Calu3 (cell line): Measurements from ENCODE around the gene CREB3L4. TPM values are rescaled to one million over a fixed set of nuclear protein-coding genes. Genes with fewer than 3 reads are reported as not detected.

Source experiments
- BruUV-seq: library from RNA; stranded (reverse); fragments of 400-500 nt; replicated peaks from 2 replicates; lab custom pipeline; 2021; lab: Mats Ljungman, UMichigan
- CTCF ChIA-PET: fragments of 300-600 bp; sonication (Branson Sonifier 250); formaldehyde crosslinking; loops from one replicate; lab custom pipeline; 2022; ENCODE audit warnings: antibody characterized with exemption; lab: Charles Lee
- DNase-seq: peaks from one replicate; pipeline ENCODE4 v3.0.0; 2022
- H3K27ac Mint-ChIP-seq: one replicate; pipeline ENCODE4 v1.8.0; 2022; ENCODE audit warnings: mixed read lengths; ENCODE audit not compliant: unreplicated experiment
- H3K27me3 Mint-ChIP-seq: one replicate; pipeline ENCODE4 v1.8.0; 2022; ENCODE audit warnings: mixed read lengths; ENCODE audit not compliant: unreplicated experiment
- H3K36me3 Mint-ChIP-seq: one replicate; pipeline ENCODE4 v1.8.0; 2022; ENCODE audit warnings: mild to moderate bottlenecking, moderate library complexity, mixed read lengths; ENCODE audit not compliant: insufficient read depth, unreplicated experiment
- H3K4me1 Mint-ChIP-seq: one replicate; pipeline ENCODE4 v1.8.0; 2022; ENCODE audit warnings: mild to moderate bottlenecking, low read depth, mixed read lengths; ENCODE audit not compliant: unreplicated experiment
- H3K4me3 Mint-ChIP-seq: one replicate; pipeline ENCODE4 v1.8.0; 2022; ENCODE audit warnings: mild to moderate bottlenecking, low read depth, moderate library complexity, mixed read lengths; ENCODE audit not compliant: unreplicated experiment
- H3K9me3 Mint-ChIP-seq: one replicate; pipeline ENCODE4 v1.8.0; 2022; ENCODE audit warnings: low read depth, mixed read lengths; ENCODE audit not compliant: unreplicated experiment
- CTCF ChIP-seq: fragments of 200-600 bp; IDR thresholded peaks from one replicate; pipeline ENCODE4 v1.8.0; 2022; ENCODE audit warnings: antibody characterized with exemption; ENCODE audit not compliant: unreplicated experiment
- intact Hi-C: fragments of 100-400 bp; cut with micrococcal nuclease; formaldehyde crosslinking; loops from one replicate; pipeline ENCODE4 v1.10.0; 2022; ENCODE audit not compliant: unreplicated experiment
- total RNA-seq: library from RNA; stranded (reverse); gene quantifications from 2 replicates; pipeline ENCODE4 v1.2.3, GENCODE V29; 2022

CREB3L4 gene
- total RNA-seq, 1 experiment from 2014 or later = 26.5 TPM

DNA sequence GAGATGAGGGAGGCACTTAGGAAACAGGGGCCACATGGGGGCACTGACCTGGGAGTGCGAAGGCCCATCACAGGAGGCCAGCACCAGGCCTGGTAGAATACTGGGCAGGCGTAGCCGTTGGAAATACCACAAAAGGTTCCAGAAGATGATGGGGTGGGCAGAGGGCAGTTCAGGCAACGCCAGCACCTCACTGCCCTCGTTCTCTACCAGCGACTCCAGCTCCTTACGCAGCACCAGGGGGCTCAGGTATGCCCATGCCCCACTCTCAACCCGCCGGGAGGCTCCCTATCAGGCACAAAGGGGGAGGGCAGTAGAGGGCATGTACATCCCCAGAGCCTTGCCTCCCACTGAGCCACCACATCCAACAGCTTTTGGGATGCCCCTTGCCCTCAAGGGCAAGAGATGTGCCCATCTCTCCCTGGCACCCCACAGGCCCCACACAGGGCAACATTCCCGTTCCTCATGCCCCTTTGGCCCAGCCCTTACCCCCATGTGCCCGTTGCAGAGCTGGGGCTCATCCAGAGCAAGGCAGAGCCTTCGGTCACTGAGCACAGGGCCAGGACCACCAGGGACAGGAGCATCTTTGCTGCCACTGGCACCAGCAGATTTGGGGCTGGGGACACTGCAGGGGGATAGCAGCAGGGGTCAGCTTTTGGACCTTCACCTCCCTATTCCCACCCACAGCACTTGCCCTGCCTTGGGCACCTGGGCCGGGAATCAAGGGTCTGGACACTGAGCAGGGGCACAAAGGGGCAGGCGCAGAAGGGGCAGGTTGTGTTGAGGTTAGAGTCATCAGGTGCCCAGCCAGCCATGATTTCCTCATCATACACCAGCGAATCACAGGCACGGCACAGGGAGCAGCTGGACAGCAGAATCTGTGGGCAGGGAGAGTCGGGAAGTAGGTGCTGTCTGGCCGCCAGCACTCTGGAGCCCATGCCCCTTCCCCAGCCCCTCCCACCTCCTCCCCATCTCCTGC, 35.3 kb upstream of the CREB3L4 start:
- no peak for TF ChIP-seq CTCF
- no TSS peak for BruUV-seq
- intact Hi-C loops = no loop called here
- no peak overlapping the region for H3K4me3 Mint-ChIP-seq
- H3K4me1 Mint-ChIP-seq = no peaks in the 10 kb centered on the region
- no peaks in the 10 kb centered on the region for H3K9me3 Mint-ChIP-seq
- DNase-seq = no peak
- H3K27me3 Mint-ChIP-seq = no peaks in the 10 kb centered on the region
- CTCF ChIA-PET = no interaction called here
- H3K36me3 Mint-ChIP-seq = peaks cover 54% of the 10 kb centered on the region
- H3K27ac Mint-ChIP-seq = no peak overlapping the region

- no TSS peak for BruUV-seq
- intact Hi-C loops = no loop called here
- Mint-ChIP-seq H3K27me3 (no peaks in the 10 kb centered on the region), H3K36me3 (peaks cover 64% of the 10 kb centered on the region), H3K4me3 (no peak overlapping the region), H3K27ac (no peak overlapping the region), H3K4me1 (no peaks in the 10 kb centered on the region), H3K9me3 (no peaks in the 10 kb centered on the region)
- CTCF ChIA-PET = no interaction called here
- no peak for DNase-seq
- TF ChIP-seq CTCF = no peak
Measured at GRCh38 chr1:153933430-153933829, 34.3 kb upstream of the CREB3L4 start.

GRCh38 chr1:153933955-153934354, 33.7 kb upstream of the CREB3L4 start:
- Mint-ChIP-seq H3K4me1 (no peaks in the 10 kb centered on the region), H3K36me3 (peaks cover 69% of the 10 kb centered on the region), H3K27ac (no peak overlapping the region), H3K4me3 (no peak overlapping the region), H3K9me3 (no peaks in the 10 kb centered on the region), H3K27me3 (no peaks in the 10 kb centered on the region)
- CTCF ChIA-PET = no interaction called here
- no TSS peak for BruUV-seq
- intact Hi-C loops = no loop called here
- no peak for TF ChIP-seq CTCF
- no peak for DNase-seq

- BruUV-seq = no TSS peak
- DNase-seq = no peak
- H3K27me3 Mint-ChIP-seq = no peaks in the 10 kb centered on the region
- CTCF ChIA-PET = interaction anchor here (0.6 kb wide), 1 partner anchor 9 kb away, joined by 6 read pairs; no protein-coding TSS in a partner anchor
- H3K27ac Mint-ChIP-seq = no peak overlapping the region
- H3K9me3 Mint-ChIP-seq = no peaks in the 10 kb centered on the region
- H3K4me3 Mint-ChIP-seq = no peak overlapping the region
- TF ChIP-seq CTCF = no peak
- no peaks in the 10 kb centered on the region for H3K4me1 Mint-ChIP-seq
- intact Hi-C loops = no loop called here
- peaks cover 76% of the 10 kb centered on the region for H3K36me3 Mint-ChIP-seq
Measured at GRCh38 chr1:153934746-153935145, 33.0 kb upstream of the CREB3L4 start.
